ENCODE results near the gene ELFN1. TPM values are rescaled to one million over a fixed set of nuclear protein-coding genes. Genes with fewer than 3 reads are reported as not detected.

The ELFN1 gene
- polyA plus RNA-seq, 1 donor (not counting 4 experiments of a cell fraction or from before 2014, with no cell fraction given), result 0.03 TPM

- FAIRE-seq (no peak), DNase-seq (ENCODE audit: low read depth, low spot score) (no peak)
- TF ChIP-seq EZH2 (IDR thresholded peaks at IDR 0.05; ENCODE audit: low read length) (no peak), CTCF (optimal IDR thresholded peaks at IDR 0.05 in 1 of 3, IDR thresholded peaks at IDR 0.05 in 1 of 3, conservative IDR thresholded peaks at IDR 0.05 in 1 of 3; ENCODE audit: extremely low read depth in 1 of 3, insufficient read depth in 2 of 3, low read length in 3 of 3) (no peak)
- H3K79me2 ChIP-seq (ENCODE audit: control insufficient read depth, insufficient read depth, low read length), result no peaks in the 10 kb centered on the region
- H2AFZ ChIP-seq (ENCODE audit: control insufficient read depth, low read length), result no peak overlapping the region
- no peaks in the 10 kb centered on the region for H3K36me3 ChIP-seq (ENCODE audit: control insufficient read depth in 2 of 2, extremely low read depth in 1 of 2, insufficient read depth in 2 of 2, low read length in 2 of 2)
- H3K27me3 ChIP-seq (ENCODE audit: control insufficient read depth, extremely low read depth, insufficient read depth, low read length), result peaks cover 8% of the 10 kb centered on the region
- no peak overlapping the region for H3K9ac ChIP-seq (ENCODE audit: control insufficient read depth, extremely low read depth, insufficient read depth, low read length)
- no peaks in the 10 kb centered on the region for H3K9me3 ChIP-seq (ENCODE audit: control insufficient read depth, low read depth, low read length)
- H3K4me2 ChIP-seq (ENCODE audit: control insufficient read depth, extremely low read depth, insufficient read depth, low read depth, low read length), result no peak overlapping the region
- H3K4me1 ChIP-seq (ENCODE audit: control insufficient read depth, extremely low read depth, insufficient read depth, low read length), result no peaks in the 10 kb centered on the region
- no peak overlapping the region for H3K4me3 ChIP-seq (ENCODE audit: control insufficient read depth in 2 of 3, extremely low read depth in 1 of 3, insufficient read depth in 2 of 3, low read depth in 1 of 3, low read length in 3 of 3)
- H3K9me1 ChIP-seq (ENCODE audit: control insufficient read depth, extremely low read depth, insufficient read depth, low read length), result no peaks in the 10 kb centered on the region
- H3K27ac ChIP-seq (ENCODE audit: control insufficient read depth, insufficient read depth, low read length), result no peak overlapping the region
- dilution Hi-C loops (cut with MboI; ENCODE audit: extremely low pct_ligation_motif_present, low sequenced_read_pairs), result no loop called here
- no peaks in the 10 kb centered on the region for H4K20me1 ChIP-seq (ENCODE audit: control insufficient read depth, extremely low read depth, insufficient read depth, low read length)
Measured at GRCh38 chr7:1736830-1737229, 66.8 kb downstream of the ELFN1 start.

- TF ChIP-seq CTCF (optimal IDR thresholded peaks at IDR 0.05 in 1 of 3, IDR thresholded peaks at IDR 0.05 in 1 of 3, conservative IDR thresholded peaks at IDR 0.05 in 1 of 3; ENCODE audit: extremely low read depth in 1 of 3, insufficient read depth in 2 of 3, low read length in 3 of 3) (no peak), EZH2 (IDR thresholded peaks at IDR 0.05; ENCODE audit: low read length) (no peak)
- peaks cover 12% of the 10 kb centered on the region for H3K27me3 ChIP-seq (ENCODE audit: control insufficient read depth, extremely low read depth, insufficient read depth, low read length)
- no peak overlapping the region for H3K4me2 ChIP-seq (ENCODE audit: control insufficient read depth, extremely low read depth, insufficient read depth, low read depth, low read length)
- H3K9me1 ChIP-seq (ENCODE audit: control insufficient read depth, extremely low read depth, insufficient read depth, low read length), result no peaks in the 10 kb centered on the region
- H3K79me2 ChIP-seq (ENCODE audit: control insufficient read depth, insufficient read depth, low read length), result no peaks in the 10 kb centered on the region
- no peaks in the 10 kb centered on the region for H3K36me3 ChIP-seq (ENCODE audit: control insufficient read depth in 2 of 2, extremely low read depth in 1 of 2, insufficient read depth in 2 of 2, low read length in 2 of 2)
- H3K9ac ChIP-seq (ENCODE audit: control insufficient read depth, extremely low read depth, insufficient read depth, low read length), result no peak overlapping the region
- no peaks in the 10 kb centered on the region for H4K20me1 ChIP-seq (ENCODE audit: control insufficient read depth, extremely low read depth, insufficient read depth, low read length)
- dilution Hi-C loops (cut with MboI; ENCODE audit: extremely low pct_ligation_motif_present, low sequenced_read_pairs), result no loop called here
- H3K4me3 ChIP-seq (ENCODE audit: control insufficient read depth in 2 of 3, extremely low read depth in 1 of 3, insufficient read depth in 2 of 3, low read depth in 1 of 3, low read length in 3 of 3), result no peak overlapping the region
- no peak overlapping the region for H3K27ac ChIP-seq (ENCODE audit: control insufficient read depth, insufficient read depth, low read length)
- no peak overlapping the region for H2AFZ ChIP-seq (ENCODE audit: control insufficient read depth, low read length)
- FAIRE-seq (no peak), DNase-seq (ENCODE audit: low read depth, low spot score) (no peak)
- H3K4me1 ChIP-seq (ENCODE audit: control insufficient read depth, extremely low read depth, insufficient read depth, low read length), result no peaks in the 10 kb centered on the region
- H3K9me3 ChIP-seq (ENCODE audit: control insufficient read depth, low read depth, low read length), result no peaks in the 10 kb centered on the region
Measured at GRCh38 chr7:1737523-1737922, 67.4 kb downstream of the ELFN1 start.

Measured in keratinocyte (primary cell).